BJ (cell line): Measurements from ENCODE around the gene SIGLEC6. TPM values are rescaled to one million over a fixed set of nuclear protein-coding genes. Genes with fewer than 3 reads are reported as not detected.
"Not testable (repeated sequence)": the region's sequence is repeated elsewhere in the genome, so short reads cannot be mapped to it uniquely, and the experiment has no call there.

Experiments used
- CTCF ChIA-PET: fragments of 350-600 bp; formaldehyde crosslinking; extraction: SDS; loops from one replicate; lab custom pipeline; 2021; ENCODE audit warnings: antibody characterized with exemption, inconsistent platforms; lab: Yijun Ruan, JAX
- POLR2A ChIA-PET: fragments of 300-600 bp; sonication (Branson Sonifier 250); formaldehyde crosslinking; extraction: SDS; loops from one replicate; lab custom pipeline; 2021; ENCODE audit warnings: antibody characterized with exemption; lab: Charles Lee
- DNase-seq: peaks from one replicate; pipeline ENCODE4 v3.0.0-alpha.2; 2011; ENCODE audit warnings: low read depth
- H3K27me3 ChIP-seq: 2 replicates; pipeline ENCODE4 v1.6.0; 2011; ENCODE audit warnings: low read length; ENCODE audit not compliant: control insufficient read depth, insufficient read depth
- H3K36me3 ChIP-seq: 2 replicates; pipeline ENCODE4 v1.5.1; 2011; ENCODE audit warnings: low read length; ENCODE audit not compliant: control insufficient read depth, insufficient read depth
- H3K4me3 ChIP-seq: 2 replicates; pipeline ENCODE4 v1.5.1; 2011; ENCODE audit warnings: low read depth, mild to moderate bottlenecking, control low read depth, low read length
- CTCF ChIP-seq: IDR thresholded peaks from 2 replicates; pipeline ENCODE4 v1.5.1; 2011; ENCODE audit warnings: low read depth, mild to moderate bottlenecking, control low read depth, inconsistent platforms, low read length, moderate library complexity; ENCODE audit not compliant: insufficient read depth
- polyA plus RNA-seq: library from polyadenylated mRNA; depleted of rRNA; stranded (reverse); fragments of >200 nt; gene quantifications from 2 replicates; pipeline ENCODE4 v1.2.3, GENCODE V29; 2011

SIGLEC6 gene
- polyA plus RNA-seq, 1 experiment: not detected

GRCh38 chr19:51503896-51504295 lies 27.6 kb downstream of the SIGLEC6 start:
- Histone ChIP-seq H3K4me3 (no peak overlapping the region), H3K36me3 (no peaks in the 10 kb centered on the region), H3K27me3 (no peaks in the 10 kb centered on the region)
- DNase-seq: no peak
- ChIA-PET POLR2A (no interaction called here), CTCF (interaction anchor here (1.5 to 1.8 kb wide), 2 partner anchors 12 to 31 kb away, joined by 3 to 4 read pairs; no protein-coding TSS in a partner anchor)
- TF ChIP-seq CTCF: no peak

- no peaks in the 10 kb centered on the region for H3K36me3 ChIP-seq
- no peaks in the 10 kb centered on the region for H3K27me3 ChIP-seq
- CTCF ChIA-PET: interaction anchor here (1.5 to 1.8 kb wide), 2 partner anchors 12 to 31 kb away, joined by 3 to 4 read pairs; no protein-coding TSS in a partner anchor
- DNase-seq: no peak
- POLR2A ChIA-PET: no interaction called here
- H3K4me3 ChIP-seq: no peak overlapping the region
- TF ChIP-seq CTCF: no peak
These were observed 28.1 kb downstream of the SIGLEC6 start for GRCh38 chr19:51503286-51503817.

GRCh38 chr19:51501594-51502263 lies 29.7 kb downstream of the SIGLEC6 start, which contains the start of gene SIGLEC12:
Gene SIGLEC12, minus strand, starts transcription at chr19:51501800. Its CDS starts 67 bp downstream, at chr19:51501733.
- DNase-seq: no peak
- Histone ChIP-seq H3K27me3 (no peaks in the 10 kb centered on the region), H3K36me3 (no peaks in the 10 kb centered on the region), H3K4me3 (no peak within 1 kb of the TSS)
- POLR2A ChIA-PET: no interaction called here
- TF ChIP-seq CTCF: no peak
- CTCF ChIA-PET: no interaction called here

- H3K4me3 ChIP-seq, H3K36me3 ChIP-seq, POLR2A ChIA-PET, H3K27me3 ChIP-seq, CTCF ChIA-PET, DNase-seq: not testable (repeated sequence)
These were observed 30.5 kb downstream of the SIGLEC6 start for GRCh38 chr19:51500931-51501330.

- Histone ChIP-seq H3K27me3 (no peaks in the 10 kb centered on the region), H3K4me3 (no peak overlapping the region), H3K36me3 (no peaks in the 10 kb centered on the region)
- no peak for DNase-seq
- CTCF ChIA-PET: interaction anchor here (0.9 kb wide), 1 partner anchor 18 kb away, joined by 3 read pairs; no protein-coding TSS in a partner anchor
- POLR2A ChIA-PET: no interaction called here
- no peak for TF ChIP-seq CTCF
These were observed 33.8 kb downstream of the SIGLEC6 start for GRCh38 chr19:51497666-51498065.
